ENCODE data around the gene MX1. TPM values are rescaled to one million over a fixed set of nuclear protein-coding genes. Genes with fewer than 3 reads are reported as not detected.

MX1 gene
- total RNA-seq, 1 donor: 16.0 TPM

DNA sequence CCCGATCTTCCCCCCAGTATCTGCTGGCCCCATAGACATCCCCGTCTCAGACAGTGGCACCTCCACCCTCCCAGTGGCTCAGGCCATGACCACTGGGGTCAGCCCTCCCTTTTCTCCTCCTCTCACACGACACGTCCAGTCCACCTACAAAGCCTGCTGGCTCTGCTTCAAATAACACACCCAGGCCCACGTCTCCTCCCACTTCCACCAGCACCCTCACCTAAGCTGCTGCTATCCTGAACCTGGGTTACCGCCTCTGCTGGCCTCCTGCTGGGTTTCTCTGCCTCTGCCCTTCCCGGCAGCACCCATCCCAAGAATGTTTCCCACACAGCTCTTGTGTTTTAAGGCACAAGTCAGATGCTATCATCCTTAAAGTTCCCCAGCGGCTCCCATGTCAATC, 38.2 kb upstream of the MX1 start:
- TF ChIP-seq CTCF (IDR thresholded peaks at IDR 0.05; ENCODE audit: insufficient read depth, low read depth, low read length): no peak
- H3K4me3 ChIP-seq (ENCODE audit: low read depth, low read length): no peak overlapping the region
- DNase-seq (ENCODE audit: low read depth): no peak

DNA sequence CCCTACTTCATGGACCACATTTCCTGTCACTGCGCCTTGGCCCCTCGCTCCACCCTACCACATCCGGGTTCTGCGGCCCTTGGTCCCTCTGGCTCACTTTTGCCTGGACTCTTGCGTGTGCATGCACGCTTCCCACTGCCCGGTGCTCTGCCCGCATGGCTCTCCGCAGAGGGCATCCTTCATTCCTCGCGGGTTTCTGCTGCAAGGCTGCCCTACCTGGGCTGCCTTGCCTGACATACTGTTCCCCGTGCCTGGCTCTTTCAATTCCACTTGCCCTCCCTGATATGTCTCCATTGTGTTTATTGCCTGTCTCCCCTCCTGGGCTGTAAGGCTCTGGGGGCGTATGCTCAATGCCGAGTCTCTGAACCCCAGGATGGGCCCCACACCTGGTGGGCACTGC, 37.8 kb upstream of the MX1 start:
- no peak overlapping the region for H3K4me3 ChIP-seq (ENCODE audit: low read depth, low read length)
- TF ChIP-seq CTCF (IDR thresholded peaks at IDR 0.05; ENCODE audit: insufficient read depth, low read depth, low read length): no peak
- no peak for DNase-seq (ENCODE audit: low read depth)

- no peak for DNase-seq (ENCODE audit: low read depth)
- H3K4me3 ChIP-seq (ENCODE audit: low read depth, low read length): no peak overlapping the region
- no peak for TF ChIP-seq CTCF (IDR thresholded peaks at IDR 0.05; ENCODE audit: insufficient read depth, low read depth, low read length)
These were observed 35.9 kb upstream of the MX1 start for GRCh38 chr21:41390043-41390639.

GRCh38 chr21:41393876-41394465, 32.1 kb upstream of the MX1 start:
- no peak for DNase-seq (ENCODE audit: low read depth)
- TF ChIP-seq CTCF (IDR thresholded peaks at IDR 0.05; ENCODE audit: insufficient read depth, low read depth, low read length): no peak
- H3K4me3 ChIP-seq (ENCODE audit: low read depth, low read length): no peak overlapping the region

DNA sequence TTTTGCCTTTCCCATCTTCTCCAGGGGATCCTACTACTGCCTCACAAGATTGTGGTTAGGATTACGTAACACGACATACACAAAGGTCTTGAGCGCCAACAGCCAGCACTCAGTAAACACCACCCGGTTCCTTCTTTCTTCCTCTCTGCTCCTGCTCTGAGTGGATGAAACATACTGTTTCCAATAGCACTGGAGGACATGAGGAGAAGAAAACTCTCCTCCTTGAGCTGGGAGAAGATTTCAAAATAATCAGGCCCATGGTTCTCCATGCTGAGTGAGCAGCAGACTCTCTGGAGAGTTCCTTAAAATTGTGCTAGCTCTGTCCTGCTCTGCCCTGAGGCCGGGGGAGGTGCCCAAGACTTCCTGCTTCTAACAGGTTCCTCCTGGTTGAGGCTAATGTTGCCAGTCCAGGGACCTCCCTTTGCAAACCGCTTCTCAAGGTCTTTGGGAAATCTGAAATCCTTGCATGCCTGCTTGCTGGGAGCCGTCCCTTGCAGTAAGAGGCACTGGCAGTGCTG, 29.4 kb upstream of the MX1 start:
- peak; percentile 42 for DNase-seq (ENCODE audit: low read depth)
- no peak overlapping the region for H3K4me3 ChIP-seq (ENCODE audit: low read depth, low read length)
- TF ChIP-seq CTCF (IDR thresholded peaks at IDR 0.05; ENCODE audit: insufficient read depth, low read depth, low read length): no peak

DNA sequence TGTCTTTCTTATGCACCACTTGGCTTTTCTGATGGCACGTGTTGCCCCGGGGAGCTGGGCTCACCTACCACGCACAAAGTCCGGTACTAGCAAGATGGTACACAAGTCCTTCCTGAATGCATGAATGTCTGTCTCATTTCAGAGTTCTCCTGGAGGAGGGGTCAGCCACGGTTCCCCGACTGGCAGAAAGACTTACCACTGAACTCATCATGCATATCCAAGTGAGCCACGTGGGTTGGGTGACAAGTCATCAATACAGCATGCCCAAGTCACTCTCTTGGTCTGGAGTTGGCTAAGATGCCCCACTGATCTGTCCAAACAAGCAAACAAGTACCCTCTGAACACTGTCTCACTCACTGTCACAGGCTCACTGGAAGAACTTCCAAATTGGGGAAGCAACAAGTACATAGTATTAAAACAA, 28.6 kb upstream of the MX1 start:
- H3K4me3 ChIP-seq (ENCODE audit: low read depth, low read length): no peak overlapping the region
- no peak for DNase-seq (ENCODE audit: low read depth)
- no peak for TF ChIP-seq CTCF (IDR thresholded peaks at IDR 0.05; ENCODE audit: insufficient read depth, low read depth, low read length)

Measured in fibroblast of villous mesenchyme (primary cell).